ENCODE data around the gene LDHD. TPM values are rescaled to one million over a fixed set of nuclear protein-coding genes. Genes with fewer than 3 reads are reported as not detected.

Gene LDHD
- total and polyA plus RNA-seq, 2 experiments from 2014 or later, result 12.7 to 21.9 TPM

- Histone ChIP-seq H3K4me3 (no peak overlapping the region), H3K27ac (peak overlapping the region; percentile 85), H2AFZ (no peak overlapping the region), H3K4me1 (ENCODE audit: insufficient read depth) (peaks cover 15% of the 10 kb centered on the region), H3K9me3 (ENCODE audit: low read depth) (no peaks in the 10 kb centered on the region), H3K4me2 (peak overlapping the region; percentile 53), H3K27me3 (no peaks in the 10 kb centered on the region), H4K20me1 (ENCODE audit: insufficient read depth, poor library complexity, severe bottlenecking) (peaks cover 11% of the 10 kb centered on the region), H3K36me3 (replicated peaks; ENCODE audit: insufficient read depth, low read depth) (no peaks in the 10 kb centered on the region), H3K79me2 (peaks cover 85% of the 10 kb centered on the region), H3K9me2 (replicated peaks; ENCODE audit: insufficient read depth) (no peaks in the 10 kb centered on the region)
- 69% methylated on average over 11 of the region's 11 CpGs for WGBS (ENCODE audit: low lambda C conversion rate, missing lambda C conversion rate)
- DNase-seq (ENCODE audit: low spot score), result peak; percentile 66
- TF ChIP-seq, protein P1, sequence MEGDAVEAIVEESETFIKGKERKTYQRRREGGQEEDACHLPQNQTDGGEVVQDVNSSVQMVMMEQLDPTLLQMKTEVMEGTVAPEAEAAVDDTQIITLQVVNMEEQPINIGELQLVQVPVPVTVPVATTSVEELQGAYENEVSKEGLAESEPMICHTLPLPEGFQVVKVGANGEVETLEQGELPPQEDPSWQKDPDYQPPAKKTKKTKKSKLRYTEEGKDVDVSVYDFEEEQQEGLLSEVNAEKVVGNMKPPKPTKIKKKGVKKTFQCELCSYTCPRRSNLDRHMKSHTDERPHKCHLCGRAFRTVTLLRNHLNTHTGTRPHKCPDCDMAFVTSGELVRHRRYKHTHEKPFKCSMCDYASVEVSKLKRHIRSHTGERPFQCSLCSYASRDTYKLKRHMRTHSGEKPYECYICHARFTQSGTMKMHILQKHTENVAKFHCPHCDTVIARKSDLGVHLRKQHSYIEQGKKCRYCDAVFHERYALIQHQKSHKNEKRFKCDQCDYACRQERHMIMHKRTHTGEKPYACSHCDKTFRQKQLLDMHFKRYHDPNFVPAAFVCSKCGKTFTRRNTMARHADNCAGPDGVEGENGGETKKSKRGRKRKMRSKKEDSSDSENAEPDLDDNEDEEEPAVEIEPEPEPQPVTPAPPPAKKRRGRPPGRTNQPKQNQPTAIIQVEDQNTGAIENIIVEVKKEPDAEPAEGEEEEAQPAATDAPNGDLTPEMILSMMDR (IDR thresholded peaks at IDR 0.05; ENCODE audit: poor library complexity), result no peak
- TF ChIP-seq EZH2phosphoT487 (IDR thresholded peaks at IDR 0.05; ENCODE audit: low read depth, severe bottlenecking, unreplicated experiment), result no peak
Measured at GRCh38 chr16:75070012-75070841, 46.4 kb downstream of the LDHD start.

GRCh38 chr16:75068085-75069031, 48.2 kb downstream of the LDHD start:
- H3K79me2 ChIP-seq, result peaks cover 82% of the 10 kb centered on the region
- H3K27me3 ChIP-seq, result no peaks in the 10 kb centered on the region
- H3K4me1 ChIP-seq (ENCODE audit: insufficient read depth), result peaks cover 22% of the 10 kb centered on the region
- H3K9me3 ChIP-seq (ENCODE audit: low read depth), result no peaks in the 10 kb centered on the region
- no peak overlapping the region for H3K4me2 ChIP-seq
- DNase-seq (ENCODE audit: low spot score), result no peak
- H2AFZ ChIP-seq, result no peak overlapping the region
- no peak for TF ChIP-seq EZH2 (IDR thresholded peaks at IDR 0.05; ENCODE audit: borderline replicate concordance)
- TF ChIP-seq, protein P1 (IDR thresholded peaks at IDR 0.05; ENCODE audit: poor library complexity), result no peak
- TF ChIP-seq EZH2phosphoT487 (IDR thresholded peaks at IDR 0.05; ENCODE audit: low read depth, severe bottlenecking, unreplicated experiment), result no peak
- no peaks in the 10 kb centered on the region for H3K36me3 ChIP-seq (replicated peaks; ENCODE audit: insufficient read depth, low read depth)
- 93% methylated on average over 10 of the region's 10 CpGs for WGBS (ENCODE audit: low lambda C conversion rate, missing lambda C conversion rate)
- no peak overlapping the region for H3K4me3 ChIP-seq
- H4K20me1 ChIP-seq (ENCODE audit: insufficient read depth, poor library complexity, severe bottlenecking), result peaks cover 2% of the 10 kb centered on the region
- H3K9me2 ChIP-seq (replicated peaks; ENCODE audit: insufficient read depth), result no peaks in the 10 kb centered on the region
- no peak overlapping the region for H3K27ac ChIP-seq

DNA sequence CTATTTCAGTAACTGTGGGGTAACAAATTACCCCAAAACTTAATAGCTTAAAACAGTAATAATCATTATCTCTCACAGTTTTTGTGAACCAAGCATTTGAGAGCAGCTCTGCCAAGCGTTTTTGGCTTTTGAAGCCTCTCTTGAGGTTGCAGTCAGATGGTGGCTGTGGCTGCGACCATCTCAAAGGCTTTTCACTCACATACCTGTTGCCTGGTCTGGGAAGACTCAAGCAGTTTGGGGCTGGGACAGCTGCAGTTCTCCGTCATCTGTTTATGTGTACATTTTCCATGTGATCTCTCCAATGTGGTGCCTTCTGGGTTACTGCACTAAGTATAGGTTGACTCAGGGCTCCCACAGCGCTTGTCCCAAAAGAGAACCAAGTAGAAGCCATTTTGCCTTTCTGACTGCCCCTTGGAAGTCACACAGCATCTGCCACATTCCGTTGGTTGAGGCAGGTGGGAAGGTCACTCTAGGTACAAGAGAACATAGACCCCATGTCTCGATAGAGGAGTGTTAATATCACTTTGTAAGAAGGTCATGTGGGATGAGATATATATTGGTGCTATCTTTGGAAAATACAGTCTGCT, 49.6 kb downstream of the LDHD start:
- Histone ChIP-seq H3K4me1 (ENCODE audit: insufficient read depth) (peaks cover 29% of the 10 kb centered on the region), H3K27ac (peak overlapping the region; percentile 94), H3K9me3 (ENCODE audit: low read depth) (no peaks in the 10 kb centered on the region), H3K9me2 (replicated peaks; ENCODE audit: insufficient read depth) (no peaks in the 10 kb centered on the region), H3K4me2 (no peak overlapping the region), H3K27me3 (no peaks in the 10 kb centered on the region), H4K20me1 (ENCODE audit: insufficient read depth, poor library complexity, severe bottlenecking) (no peaks in the 10 kb centered on the region), H3K79me2 (peaks cover 82% of the 10 kb centered on the region), H2AFZ (no peak overlapping the region), H3K4me3 (no peak overlapping the region), H3K36me3 (replicated peaks; ENCODE audit: insufficient read depth, low read depth) (no peaks in the 10 kb centered on the region)
- WGBS (ENCODE audit: low lambda C conversion rate, missing lambda C conversion rate), result 83% methylated on average over 6 of the region's 6 CpGs
- TF ChIP-seq EZH2phosphoT487 (IDR thresholded peaks at IDR 0.05; ENCODE audit: low read depth, severe bottlenecking, unreplicated experiment) (no peak), EZH2 (IDR thresholded peaks at IDR 0.05; ENCODE audit: borderline replicate concordance) (no peak)
- TF ChIP-seq, protein P1 (IDR thresholded peaks at IDR 0.05; ENCODE audit: poor library complexity), result no peak
- DNase-seq (ENCODE audit: low spot score), result no peak

Data from hepatocyte (in vitro differentiated cells).